RKO (cell line): ENCODE measurements around the gene NFE2L3.
"Not testable (repeated sequence)": the region's sequence is repeated elsewhere in the genome, so short reads cannot be mapped to it uniquely, and the experiment has no call there.

Source experiments
- DNase-seq: peaks from one replicate; pipeline ENCODE4 v3.0.0-alpha.2; 2016; ENCODE audit warnings: low spot score

Gene NFE2L3

DNA sequence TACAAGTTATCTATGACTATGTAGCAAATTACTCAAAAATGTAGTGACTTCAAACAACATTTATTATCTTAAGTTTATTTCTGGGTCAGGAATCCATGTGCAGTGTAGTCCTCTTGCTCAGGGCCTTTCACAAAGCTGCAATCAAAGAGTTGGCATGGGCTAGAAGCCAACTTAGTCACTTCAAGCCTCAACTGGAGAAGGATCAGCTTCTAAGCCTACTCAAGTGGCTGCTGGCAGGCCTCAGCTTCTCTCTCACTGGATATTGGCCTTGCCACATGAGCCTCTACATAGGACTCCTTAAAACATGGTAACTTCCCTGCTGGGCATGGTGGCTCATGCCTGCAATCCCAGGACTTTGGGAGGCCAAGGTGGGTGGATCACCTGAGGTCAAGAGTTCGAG, 5.0 kb upstream of the NFE2L3 start:
- no peak for DNase-seq

DNA sequence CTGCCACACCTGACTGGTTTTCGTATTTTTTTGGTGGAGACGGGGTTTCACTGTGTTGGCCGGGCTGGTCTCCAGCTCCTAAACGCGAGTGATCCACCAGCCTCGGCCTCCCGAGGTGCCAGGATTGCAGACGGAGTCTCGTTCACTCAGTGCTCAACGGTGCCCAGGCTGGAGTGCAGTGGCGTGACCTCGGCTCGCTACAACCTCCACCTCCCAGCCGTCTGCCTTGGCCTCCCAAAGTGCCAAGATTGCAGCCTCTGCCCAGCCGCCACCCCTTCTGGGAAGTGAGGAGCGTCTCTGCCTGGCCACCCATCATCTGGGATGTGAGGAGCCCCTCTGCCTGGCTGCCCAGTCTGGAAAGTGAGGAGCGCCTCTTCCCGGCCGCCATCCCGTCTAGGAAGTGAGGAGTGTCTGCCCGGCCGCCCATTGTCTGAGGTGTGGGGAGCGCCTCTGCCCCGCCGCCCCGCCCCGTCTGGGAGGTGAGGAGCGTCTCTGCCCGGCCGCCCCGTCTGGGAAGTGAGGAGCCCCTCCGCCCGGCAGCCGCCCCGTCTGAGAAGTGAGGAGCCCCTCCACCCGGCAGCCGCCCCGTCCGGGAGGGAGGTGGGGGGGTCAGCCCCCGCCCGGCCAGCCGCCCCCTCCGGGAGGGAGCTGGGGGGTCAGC, 4.2 kb upstream of the NFE2L3 start:
- DNase-seq: not testable (repeated sequence)

DNA sequence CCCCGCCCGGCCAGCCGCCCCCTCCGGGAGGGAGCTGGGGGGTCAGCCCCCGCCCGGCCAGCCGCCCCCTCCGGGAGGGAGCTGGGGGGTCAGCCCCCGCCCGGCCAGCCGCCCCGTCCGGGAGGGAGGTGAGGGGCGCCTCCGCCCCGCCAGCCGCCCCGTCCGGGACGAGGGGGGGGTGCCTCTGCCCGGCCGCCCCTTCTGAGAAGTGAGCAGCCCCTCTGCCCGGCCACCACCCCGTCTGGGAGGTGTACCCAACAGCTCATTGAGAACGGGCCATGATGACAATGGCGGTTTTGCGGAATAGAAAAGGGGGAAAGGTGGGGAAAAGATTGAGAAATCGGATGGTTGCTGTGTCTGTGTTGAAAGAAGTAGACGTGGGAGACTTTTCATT, 3.7 kb upstream of the NFE2L3 start:
- DNase-seq: not testable (repeated sequence)

DNA sequence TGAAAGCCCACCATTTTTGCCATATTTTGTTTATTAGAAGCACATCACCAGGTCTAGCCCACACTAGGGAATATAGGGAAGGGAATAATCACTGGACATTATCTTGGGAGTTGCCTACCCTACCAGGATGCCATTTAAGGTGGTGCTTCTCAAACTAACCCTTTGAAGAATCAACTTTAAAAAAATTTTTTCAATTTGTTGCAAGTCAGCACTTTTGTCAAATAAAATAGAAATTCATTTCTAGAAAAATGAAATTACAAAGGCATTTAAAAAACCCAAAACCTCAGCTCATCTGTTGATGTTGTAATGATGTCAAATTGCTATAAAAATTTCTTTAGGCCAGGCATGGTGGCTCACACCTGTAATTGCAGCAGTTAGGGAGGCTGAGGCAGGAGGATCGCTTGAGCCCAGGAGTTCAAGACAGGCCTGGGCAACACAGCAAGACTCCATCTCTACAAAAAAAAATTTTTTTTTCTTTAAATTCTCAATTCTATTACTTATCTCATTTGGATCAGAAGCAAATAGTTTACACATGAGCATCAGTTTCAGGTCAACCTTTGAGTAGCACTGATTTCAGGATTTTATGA, 2.5 kb upstream of the NFE2L3 start:
- no peak for DNase-seq

DNA sequence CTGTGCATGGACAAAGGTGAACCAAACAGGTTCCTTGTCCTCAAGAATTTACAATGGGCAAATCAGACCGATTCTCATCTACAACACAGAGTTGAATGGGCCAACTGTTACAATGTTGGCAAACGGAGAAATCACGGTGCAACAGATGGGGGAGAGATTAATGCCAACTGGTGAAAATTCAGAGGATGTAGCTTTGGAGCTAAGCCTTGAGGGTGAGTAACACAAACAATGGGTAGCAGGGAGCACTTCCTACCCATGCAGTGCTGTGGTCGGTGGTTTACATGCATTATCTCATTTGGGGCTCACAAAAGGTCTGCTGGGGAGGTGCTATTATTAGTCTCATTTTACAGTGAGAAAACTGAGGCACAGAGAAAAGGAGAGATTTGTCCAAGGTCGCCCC, 902 bp upstream of the NFE2L3 start:
- no peak for DNase-seq

DNA sequence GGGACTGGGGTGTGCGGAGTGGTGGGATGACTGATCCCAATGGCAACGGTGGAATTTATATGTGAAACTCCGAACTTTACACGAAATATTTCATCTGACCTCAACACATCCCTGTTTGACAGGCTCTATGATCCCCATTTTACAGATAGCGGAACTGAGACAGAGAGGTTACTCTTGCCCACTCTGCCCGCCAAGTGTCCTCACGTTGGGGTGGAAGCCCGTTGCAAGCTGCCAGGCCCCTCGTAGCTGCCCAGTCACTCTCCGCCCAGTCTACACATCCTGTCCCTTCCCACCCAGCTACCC, 397 bp upstream of the NFE2L3 start:
- no peak for DNase-seq

DNA sequence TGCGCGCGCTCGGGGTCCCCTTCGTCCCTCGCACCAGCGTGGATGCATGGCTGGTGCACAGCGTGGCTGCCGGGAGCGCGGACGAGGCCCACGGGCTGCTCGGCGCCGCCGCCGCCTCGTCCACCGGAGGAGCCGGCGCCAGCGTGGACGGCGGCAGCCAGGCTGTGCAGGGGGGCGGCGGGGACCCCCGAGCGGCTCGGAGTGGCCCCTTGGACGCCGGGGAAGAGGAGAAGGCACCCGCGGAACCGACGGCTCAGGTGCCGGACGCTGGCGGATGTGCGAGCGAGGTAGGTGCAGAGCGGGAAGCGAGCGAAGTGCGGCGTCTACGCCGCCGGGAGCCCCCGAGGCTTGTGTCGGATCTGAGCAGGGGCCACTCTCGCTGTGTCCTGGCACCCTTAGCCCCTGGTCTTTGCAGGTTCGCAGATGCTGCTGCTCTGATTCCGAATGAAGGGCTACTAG, 813 bp downstream of the NFE2L3 start:
- not testable (repeated sequence) for DNase-seq

DNA sequence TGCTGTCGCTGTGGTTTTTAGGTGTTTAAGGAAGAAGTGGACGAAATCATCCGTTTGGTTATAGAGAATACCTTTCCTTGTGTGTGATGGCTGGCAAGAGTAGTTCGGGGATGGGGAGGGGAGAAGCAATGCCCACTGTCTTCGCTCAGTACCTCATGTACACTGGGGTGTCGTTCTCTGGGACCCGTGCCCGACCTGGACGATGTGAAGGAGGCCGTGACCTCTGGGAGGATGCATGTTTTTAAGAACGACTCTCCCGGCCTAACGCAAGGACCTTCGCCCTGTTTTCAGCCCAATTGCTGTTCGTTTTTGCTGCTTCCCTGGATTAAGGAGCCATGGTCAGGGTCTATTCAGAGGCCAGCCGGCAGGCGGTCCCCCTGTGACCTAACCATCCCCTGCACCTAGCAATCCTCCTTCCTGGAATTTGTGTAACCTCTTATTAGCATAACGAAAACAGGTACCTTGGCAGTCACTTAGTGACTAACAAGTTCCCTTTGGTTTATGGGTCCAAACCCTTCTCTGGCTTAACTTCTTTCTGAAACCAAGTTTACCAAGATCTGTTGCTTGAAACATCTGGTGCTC, 1.3 kb downstream of the NFE2L3 start:
- DNase-seq: no peak

DNA sequence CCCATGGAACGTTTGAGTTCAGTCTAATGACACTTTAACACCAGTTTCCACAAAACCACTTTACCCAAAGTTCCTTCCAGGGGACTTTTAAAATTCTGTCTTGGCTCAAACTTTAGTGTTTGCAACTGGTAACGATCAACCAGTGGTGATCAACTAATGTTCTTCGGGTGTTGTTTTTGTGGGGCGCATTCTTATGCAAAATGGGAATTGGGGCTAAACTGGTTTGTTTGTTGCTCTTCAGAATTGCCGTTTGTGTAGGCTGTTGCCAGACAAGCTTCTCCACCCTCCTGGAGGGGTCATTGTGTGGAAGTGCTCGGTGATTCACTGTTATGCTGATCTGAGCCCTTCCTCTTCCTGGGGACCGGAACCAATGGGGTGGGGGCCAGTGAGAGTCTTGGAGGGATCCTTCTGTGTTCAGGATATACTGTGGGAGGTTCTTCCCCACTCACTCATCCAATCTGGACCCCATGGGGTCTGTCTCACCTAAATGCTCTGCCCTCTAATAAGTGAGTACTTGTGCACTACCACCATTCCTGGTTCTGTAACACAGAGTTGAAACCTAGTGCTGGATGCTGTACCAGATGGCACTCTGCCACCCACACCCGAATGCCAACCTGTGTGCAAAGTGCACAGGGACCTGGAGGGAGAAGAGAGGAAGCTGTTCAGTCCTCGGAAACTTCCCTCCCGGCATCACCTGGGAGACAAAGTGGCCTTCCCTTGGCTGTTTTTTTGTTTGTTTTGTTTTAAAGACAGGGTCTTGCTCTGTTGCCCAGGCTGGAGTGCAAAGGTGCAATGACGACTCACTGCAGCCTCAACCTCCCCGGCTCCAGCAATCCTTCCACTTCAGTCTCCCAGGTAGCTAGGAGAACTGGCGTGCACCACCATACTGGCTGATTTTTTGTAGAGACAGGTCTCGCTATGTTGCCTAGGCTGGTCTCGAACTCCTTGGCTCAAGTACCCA, 2.1 kb downstream of the NFE2L3 start:
- no peak for DNase-seq

DNA sequence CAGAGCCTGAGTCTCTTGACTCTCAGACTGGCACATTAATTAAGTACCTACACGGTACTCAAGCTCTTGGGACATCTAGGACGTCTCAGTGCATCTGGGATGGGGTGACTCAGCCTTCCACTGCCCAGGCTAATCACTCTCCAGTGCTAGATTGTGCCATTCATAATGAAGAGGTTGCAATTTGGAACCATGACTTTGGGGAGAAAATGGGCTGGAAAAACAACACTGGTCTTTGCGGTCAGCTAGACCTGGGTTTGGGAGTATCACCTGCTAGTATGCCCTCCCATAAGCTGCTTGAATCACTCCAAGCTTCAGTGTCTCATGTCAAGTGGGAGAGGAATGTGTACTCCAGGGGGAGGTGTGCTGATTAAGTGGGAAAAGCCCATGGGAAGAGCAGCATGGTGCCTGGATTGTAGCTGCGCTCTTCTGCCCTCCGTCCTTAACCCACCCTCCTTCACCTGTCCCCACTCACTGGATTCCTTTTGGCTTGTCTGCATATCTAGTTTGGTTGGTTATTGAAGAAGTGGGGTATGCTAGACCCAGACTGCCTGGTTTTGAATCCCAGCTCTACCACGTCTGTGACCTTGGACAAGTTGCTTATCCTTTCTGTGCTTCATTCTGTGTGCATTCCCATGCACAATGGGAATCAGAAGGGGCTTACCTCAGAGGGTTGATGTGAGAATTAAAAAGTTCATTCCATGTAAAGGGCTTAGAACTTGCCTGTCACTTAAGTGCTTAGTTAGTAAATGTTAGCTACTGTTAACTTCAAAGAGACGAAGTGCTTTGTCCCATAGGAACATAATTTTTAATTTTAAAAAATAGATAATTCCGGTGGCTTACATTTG, 3.8 kb downstream of the NFE2L3 start:
- DNase-seq: peak; percentile 35

DNA sequence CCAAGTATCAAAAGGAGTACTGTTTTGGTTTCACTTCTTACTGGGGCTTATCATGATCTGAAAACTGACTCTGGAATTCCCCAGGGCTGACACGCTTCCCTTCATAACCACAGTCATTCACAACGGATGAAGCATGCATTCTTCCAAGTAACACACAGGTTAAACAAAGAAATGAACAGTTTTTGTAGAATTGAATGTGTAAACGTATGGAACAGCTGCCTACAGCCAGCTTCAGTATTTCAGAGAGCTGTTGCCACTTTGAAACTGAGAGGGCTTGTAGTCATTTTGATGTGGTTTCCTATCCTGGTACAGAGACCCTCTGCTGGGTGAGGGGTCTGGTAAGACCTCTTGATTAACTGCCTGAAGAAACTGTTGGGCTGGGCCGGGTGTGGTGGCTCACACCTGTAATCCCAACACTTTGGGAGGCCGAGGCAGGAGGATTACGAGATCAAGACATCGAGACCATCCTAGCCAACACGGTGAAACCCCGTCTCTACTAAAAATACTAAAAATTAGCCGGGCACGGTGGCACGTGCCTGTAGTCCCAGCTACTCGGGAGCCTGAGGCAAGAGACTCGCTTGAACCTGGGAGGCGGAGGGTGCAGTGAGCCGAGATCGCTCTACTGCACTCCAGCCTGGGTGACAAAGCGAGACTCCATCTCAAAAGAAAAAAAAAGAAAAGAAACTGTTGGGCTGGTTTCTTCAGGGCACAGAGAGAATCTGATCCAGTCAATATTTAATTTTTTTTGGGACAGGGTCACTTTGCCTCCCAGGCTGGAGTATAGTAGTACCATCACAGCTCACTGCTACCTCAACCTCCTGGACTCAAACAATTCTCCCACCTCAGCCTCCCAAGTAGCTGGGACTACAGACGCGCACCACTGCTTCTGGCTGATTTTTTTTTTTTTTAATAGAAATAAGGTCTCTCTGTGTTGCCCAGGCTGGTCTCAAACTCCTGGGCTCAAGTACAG, 4.7 kb downstream of the NFE2L3 start:
- peak; percentile 77 for DNase-seq

DNA sequence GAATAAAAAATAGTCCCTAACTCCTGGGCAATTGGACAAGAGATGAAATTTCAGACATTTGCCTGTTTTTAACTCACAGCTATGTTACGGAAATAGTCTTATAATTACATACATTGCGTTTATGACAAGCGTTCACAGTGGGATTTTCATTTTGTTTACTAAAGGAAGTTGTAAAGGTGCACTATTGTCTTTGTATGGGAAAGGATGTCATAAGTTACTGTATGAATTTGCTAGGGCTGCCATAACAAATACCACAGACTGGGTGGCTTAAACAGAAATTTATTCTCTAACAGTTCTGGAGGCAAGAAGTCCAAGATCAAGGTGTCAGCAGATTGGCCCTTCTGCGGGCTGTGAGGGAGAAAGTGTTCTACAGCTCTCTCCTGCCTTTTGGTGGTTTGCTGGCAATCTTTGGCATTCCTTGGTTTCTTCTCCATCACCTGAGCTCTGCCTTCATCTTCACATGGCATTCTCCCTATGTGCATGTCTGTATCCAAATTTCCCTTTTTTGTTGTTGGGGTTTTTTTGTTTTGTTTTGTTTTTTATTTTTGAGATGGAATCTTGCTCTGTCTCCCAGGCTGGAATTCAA, 5.6 kb downstream of the NFE2L3 start:
- no peak for DNase-seq

DNA sequence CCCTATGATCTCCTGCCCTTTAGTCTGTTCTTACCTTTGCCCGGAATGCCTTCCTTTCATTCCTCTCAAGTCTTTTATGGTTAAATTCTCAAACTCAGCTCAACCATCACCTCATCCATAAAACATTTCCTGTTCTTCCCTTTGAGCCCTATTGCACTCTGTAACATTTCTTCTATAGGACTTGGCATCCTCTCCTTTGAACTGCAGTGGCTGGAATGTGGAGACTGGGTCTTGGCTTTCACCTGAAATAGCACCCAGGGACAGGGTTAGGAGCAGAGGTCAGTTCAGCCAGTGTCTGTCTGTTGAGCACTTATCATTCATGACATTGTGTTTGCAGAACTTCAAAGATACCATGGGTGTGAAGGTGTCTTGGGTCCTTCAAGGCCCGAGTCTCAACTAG, 7.2 kb downstream of the NFE2L3 start:
- DNase-seq: no peak

DNA sequence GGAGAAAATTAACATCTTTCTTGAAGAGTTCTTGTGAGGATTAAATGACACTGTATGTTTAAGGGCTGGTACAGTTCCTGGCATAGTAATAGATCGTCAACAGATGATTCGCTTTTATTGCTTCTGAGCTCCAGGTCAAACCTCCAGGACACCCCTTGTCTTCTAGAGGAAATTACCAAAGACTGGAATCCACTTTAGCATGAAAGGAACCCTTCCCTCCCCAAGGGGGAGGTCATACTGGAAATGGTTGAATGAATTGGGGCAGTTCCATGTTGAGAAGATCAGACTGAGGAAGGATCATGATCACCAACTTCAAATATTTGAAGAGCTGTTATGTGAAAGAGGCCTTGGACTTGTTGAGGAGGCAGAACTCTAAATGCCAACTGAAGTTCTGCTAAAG, 8.9 kb downstream of the NFE2L3 start:
- no peak for DNase-seq

DNA sequence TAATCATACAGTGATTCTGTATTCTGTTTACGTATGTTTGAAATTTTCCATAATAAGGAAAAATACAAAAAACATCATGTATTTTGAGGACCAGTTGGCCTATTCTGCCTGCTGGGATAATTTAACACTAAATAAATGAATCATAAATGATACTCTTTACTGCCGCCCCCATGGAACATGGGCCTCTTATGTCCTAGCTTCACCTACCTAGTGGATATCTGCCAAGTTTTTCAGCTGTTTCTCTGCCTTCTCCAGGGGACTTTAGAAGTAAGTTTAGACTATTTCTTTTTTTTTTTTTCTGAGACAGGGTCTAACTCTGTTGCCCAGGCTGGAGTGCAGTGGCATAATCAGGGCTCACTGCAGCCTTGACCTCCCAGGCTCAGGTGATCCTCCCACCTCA, 10.4 kb downstream of the NFE2L3 start:
- DNase-seq: no peak

DNA sequence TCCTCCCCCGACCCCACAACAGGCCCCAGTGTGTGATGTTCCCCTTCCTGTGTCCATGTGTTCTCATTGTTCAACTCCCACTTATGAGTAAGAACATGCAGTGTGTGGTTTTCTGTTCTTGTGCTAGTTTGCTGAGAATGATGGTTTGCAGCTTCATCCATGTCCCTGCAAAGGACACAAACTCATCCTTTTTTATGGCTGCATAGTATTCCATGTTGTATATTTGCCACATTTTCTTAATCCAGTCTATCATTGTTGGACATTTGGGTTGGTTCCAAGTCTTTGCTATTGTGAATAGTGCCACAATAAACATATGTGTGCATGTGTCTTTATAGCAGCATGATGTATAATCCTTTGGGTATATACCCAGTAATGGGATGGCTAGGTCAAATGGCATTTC, 11.8 kb downstream of the NFE2L3 start:
- DNase-seq: not testable (repeated sequence)

DNA sequence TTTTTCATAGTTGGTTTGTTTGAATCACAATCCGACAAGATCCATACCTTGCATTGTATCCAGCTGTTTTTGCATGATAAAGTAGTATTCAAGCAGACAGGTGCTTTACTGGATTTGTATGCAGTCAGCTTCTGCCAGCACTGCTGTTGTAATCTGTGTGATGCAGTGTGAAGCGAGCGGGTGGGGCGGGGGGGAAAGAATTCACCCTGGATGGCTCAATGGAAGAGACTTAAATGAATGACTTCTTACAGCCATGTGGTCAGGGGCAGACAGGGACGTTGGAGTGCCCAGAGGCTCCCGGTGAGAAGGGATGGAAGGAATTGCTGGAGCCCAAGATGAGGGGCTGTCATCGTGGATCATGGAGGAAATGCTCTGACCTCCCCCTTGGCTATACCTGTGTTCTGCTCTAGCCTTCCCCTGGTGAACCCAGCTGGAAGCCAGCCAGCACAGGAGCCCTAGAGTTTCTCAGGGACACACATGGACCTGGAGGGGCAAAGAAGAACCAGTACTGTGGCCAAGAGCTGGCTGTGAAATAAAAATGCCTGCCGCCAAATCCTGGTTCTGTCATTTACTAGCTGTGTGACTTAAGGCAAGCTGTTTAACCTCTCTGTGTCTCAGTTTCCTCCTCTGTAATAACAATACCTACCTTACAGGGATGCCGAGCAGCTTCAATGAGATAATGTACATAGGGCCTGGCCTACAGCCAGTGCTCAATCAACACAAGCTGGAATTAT, 14.1 kb downstream of the NFE2L3 start:
- no peak for DNase-seq

DNA sequence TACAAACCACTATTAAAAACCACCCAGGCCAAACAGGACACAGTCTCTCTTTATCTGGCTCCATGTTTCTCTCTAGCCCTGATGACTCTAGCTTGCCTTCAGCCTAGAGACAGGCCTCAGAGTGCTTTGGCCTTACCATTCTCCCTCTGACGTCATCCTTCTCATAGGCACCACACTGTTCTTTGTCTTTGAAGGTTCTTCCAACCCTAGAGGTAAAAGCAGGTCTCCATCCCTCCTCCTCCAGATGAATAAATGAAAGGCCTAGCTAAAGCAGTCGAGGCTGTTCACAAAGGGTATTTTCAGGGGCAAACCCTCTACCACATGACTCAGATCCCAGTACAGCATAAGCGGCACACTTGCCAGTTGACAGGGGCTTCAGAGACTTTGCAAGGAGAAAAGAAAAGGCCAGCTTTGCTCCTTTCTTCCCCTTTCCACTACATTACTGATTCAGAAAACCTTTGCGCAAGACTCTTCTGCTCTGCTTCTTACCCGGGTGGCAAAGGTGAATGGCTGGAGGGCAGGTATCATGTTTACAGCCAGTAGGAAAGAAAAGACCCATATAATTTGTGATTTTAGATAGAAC, 14.8 kb downstream of the NFE2L3 start:
- DNase-seq: no peak

DNA sequence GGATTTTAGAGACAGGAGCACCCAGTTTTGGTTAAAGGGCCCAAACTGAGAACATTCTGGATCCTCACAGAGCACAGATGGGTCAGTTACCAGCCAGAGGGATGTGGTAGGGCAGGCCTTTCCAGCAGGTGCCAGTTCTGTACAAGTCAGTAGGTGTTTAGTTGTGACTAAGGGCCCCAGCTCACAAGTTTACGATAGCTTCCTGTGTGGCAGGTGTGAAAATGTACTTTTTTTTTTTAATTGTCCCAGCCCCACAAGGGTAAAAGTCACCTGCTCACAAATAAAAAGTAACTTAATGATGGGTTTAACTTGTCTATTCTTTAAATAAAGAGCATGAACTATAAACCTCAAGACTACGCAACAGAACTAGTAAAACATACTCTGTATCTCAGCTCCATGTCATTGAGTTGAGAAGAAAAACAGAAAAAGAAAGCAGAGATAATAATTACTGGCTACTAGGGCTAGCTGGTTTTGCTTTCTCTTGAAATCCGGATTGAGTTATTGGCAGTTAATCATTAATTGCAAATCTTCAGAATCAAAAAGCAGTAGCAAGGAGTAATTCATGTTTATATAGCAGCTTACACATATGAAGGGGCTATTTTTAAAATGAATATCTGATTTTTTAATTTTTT, 15.4 kb downstream of the NFE2L3 start:
- no peak for DNase-seq
